Measurements from ENCODE around the gene CCDC191.

Gene CCDC191

DNA sequence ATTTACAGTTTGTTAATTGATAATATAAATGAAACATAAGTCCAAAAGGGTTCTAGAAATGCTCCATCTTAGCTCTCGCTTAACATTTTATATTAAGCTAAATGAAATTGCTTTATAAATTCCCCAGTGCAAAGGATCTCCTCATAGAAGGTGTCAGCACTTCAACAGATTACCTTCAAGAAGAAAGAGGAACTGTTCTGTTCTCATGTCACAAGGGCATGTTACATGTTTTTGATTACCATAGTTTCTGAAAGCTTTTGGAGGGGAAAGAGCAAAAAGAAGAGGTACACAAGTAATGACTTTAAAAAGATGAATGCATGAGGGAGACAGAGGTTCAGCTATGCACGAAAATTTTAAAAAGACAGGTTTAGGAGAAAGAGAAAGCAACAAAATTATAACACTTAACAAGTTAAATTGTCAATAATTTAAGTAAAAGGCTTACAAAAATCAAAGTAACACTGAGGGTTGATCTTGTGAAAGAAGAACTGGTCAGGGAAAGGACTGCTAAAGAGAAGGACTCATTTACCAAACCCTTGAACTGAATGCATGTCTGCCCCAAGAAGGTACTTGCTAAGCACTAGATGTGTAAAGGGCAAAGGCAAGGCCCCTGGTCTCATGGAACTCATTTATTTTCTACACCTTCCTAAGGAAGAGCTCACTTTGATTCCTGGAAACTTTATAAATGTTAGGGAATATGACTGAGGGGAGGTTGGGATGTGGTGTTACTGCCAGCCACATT, 45.1 kb downstream of the CCDC191 start:
- CTCF ChIA-PET: interaction anchor here (0.6 kb wide), 1 partner anchor 10 kb away, joined by 3 read pairs; no protein-coding TSS in a partner anchor
- DNase-seq (ENCODE audit: extremely low spot score): no peak
- TF ChIP-seq NFRKB (IDR thresholded peaks at IDR 0.05) (no peak), LEF1 (IDR thresholded peaks at IDR 0.05; ENCODE audit: borderline replicate concordance) (no peak), L3MBTL2 (conservative IDR thresholded peaks at IDR 0.05) (no peak), FOXA1 (IDR thresholded peaks at IDR 0.05) (no peak)
- POLR2A ChIA-PET: no interaction called here

DNA sequence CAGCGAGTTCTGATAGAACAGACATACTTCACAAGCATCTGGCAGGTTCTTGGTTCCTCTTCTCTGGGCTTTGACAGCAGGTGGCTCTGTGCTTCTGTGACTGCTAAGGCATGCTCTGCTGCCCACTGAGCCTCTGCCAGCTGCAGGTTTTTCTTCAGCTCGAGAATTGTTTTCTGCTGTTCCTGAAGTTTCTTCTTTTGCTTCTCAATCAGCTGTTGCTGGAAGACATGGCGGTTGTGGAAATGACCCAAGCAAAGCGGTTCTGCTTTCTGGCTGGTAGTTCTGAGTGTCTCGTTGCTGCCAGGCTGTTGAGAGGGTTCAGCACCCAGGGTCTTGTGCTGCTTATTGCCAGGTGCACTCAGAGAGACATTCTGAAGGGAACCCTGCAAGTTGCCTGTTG, 50.8 kb downstream of the CCDC191 start:
- ChIA-PET CTCF (no interaction called here), POLR2A (no interaction called here)
- TF ChIP-seq FOXM1 (IDR thresholded peaks at IDR 0.05; ENCODE audit: borderline replicate concordance) (no peak), ARNT (IDR thresholded peaks at IDR 0.05) (no peak), SP1 (IDR thresholded peaks at IDR 0.05) (no peak)
- no peak for DNase-seq (ENCODE audit: extremely low spot score)

DNA sequence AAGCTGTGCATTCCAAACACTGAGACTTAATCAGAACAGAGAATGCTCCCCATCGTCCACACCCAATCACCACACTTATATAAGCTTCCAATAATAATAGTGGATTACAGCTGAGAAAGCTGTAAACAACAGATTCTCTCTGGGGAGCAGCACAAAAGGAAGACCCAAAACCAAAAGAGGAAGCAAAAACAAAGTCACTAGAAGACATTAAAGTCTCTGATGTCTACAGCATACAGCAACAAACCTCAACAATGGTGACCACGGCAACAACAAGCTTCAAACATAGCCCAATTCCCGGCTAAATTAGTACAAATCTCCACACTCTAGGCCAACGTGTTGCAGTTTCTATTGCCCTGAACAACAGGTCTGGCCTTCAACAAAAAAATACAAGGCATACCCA, 70.8 kb downstream of the CCDC191 start:
- TF ChIP-seq ELF4 (IDR thresholded peaks at IDR 0.05): no peak
- TF ChIP-seq LEF1 (IDR thresholded peaks at IDR 0.05; ENCODE audit: borderline replicate concordance): no peak
- TF ChIP-seq ZNF384 (IDR thresholded peaks at IDR 0.05): no peak
- TF ChIP-seq ARNT (IDR thresholded peaks at IDR 0.05): no peak
- TF ChIP-seq, protein P1, sequence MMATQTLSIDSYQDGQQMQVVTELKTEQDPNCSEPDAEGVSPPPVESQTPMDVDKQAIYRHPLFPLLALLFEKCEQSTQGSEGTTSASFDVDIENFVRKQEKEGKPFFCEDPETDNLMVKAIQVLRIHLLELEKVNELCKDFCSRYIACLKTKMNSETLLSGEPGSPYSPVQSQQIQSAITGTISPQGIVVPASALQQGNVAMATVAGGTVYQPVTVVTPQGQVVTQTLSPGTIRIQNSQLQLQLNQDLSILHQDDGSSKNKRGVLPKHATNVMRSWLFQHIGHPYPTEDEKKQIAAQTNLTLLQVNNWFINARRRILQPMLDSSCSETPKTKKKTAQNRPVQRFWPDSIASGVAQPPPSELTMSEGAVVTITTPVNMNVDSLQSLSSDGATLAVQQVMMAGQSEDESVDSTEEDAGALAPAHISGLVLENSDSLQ (IDR thresholded peaks at IDR 0.05): no peak
- TF ChIP-seq TARDBP (IDR thresholded peaks at IDR 0.05): no peak
- TF ChIP-seq FOXA1 (IDR thresholded peaks at IDR 0.05): no peak
- no peak for TF ChIP-seq CTBP1 (IDR thresholded peaks at IDR 0.05; ENCODE audit: borderline replicate concordance)
- TF ChIP-seq SUZ12 (IDR thresholded peaks at IDR 0.05): no peak
- no peak for TF ChIP-seq L3MBTL2 (conservative IDR thresholded peaks at IDR 0.05)
- TF ChIP-seq HDGF (IDR thresholded peaks at IDR 0.05; ENCODE audit: borderline replicate concordance): no peak
- TF ChIP-seq BHLHE40 (IDR thresholded peaks at IDR 0.05; ENCODE audit: borderline replicate concordance): no peak
- no peak for TF ChIP-seq FOXM1 (IDR thresholded peaks at IDR 0.05; ENCODE audit: borderline replicate concordance)
- no peak for TF ChIP-seq FOXK2 (IDR thresholded peaks at IDR 0.05)
- no peak for TF ChIP-seq NFRKB (IDR thresholded peaks at IDR 0.05)
- no peak for TF ChIP-seq SP1 (IDR thresholded peaks at IDR 0.05)
- ChIA-PET CTCF (no interaction called here), POLR2A (no interaction called here)
- DNase-seq (ENCODE audit: extremely low spot score): no peak

DNA sequence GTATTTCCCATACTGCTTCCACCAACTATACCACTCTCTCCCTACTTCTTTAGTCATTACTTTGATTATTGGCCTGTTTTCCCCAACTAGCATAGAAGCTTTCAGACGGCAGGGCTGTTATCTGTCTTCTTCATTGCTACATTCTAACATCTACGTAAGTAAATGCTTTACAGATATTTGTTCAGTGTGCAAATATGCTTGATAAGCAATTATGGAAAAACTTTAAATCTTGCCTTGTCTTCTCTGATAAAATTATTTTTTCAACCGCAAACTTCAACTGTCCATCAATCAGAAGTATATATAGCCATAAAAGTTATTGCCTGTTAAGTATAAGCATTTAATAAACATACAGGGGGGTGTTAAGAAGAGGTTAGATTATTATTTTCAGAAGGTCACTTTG, 72.8 kb downstream of the CCDC191 start:
- no peak for DNase-seq (ENCODE audit: extremely low spot score)
- TF ChIP-seq BHLHE40 (IDR thresholded peaks at IDR 0.05; ENCODE audit: borderline replicate concordance) (no peak), FOXA1 (IDR thresholded peaks at IDR 0.05) (no peak), CTBP1 (IDR thresholded peaks at IDR 0.05; ENCODE audit: borderline replicate concordance) (no peak), NFRKB (IDR thresholded peaks at IDR 0.05) (no peak), FOXM1 (IDR thresholded peaks at IDR 0.05; ENCODE audit: borderline replicate concordance) (no peak), ELF4 (IDR thresholded peaks at IDR 0.05) (no peak), ARNT (IDR thresholded peaks at IDR 0.05) (no peak), HDGF (IDR thresholded peaks at IDR 0.05; ENCODE audit: borderline replicate concordance) (no peak), L3MBTL2 (conservative IDR thresholded peaks at IDR 0.05) (no peak)
- TF ChIP-seq, protein P1 (IDR thresholded peaks at IDR 0.05): no peak
- CTCF ChIA-PET: no interaction called here
- POLR2A ChIA-PET: no interaction called here

DNA sequence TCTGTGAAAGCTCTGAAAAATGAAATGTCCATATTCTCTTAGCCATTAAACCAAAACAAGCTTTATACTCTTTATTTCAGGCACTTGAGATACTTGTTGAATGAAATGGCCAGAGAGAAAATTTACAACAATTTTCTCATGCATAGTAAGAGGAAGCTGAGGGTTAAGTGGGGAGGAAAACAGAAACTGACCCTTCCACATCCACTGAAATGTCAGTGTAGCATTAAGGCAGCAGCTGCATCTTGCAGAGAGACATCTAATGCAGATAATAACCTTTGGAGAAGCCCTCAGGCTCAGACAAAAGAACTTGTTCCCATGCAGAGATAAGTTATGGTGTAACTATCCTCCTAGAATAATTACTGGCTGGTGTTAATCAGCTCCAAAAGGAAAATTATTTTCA, 74.5 kb downstream of the CCDC191 start:
- POLR2A ChIA-PET: no interaction called here
- no peak for DNase-seq (ENCODE audit: extremely low spot score)
- TF ChIP-seq HDGF (IDR thresholded peaks at IDR 0.05; ENCODE audit: borderline replicate concordance) (no peak), SUZ12 (IDR thresholded peaks at IDR 0.05) (no peak), TARDBP (IDR thresholded peaks at IDR 0.05) (no peak), SP1 (IDR thresholded peaks at IDR 0.05) (no peak), ARNT (IDR thresholded peaks at IDR 0.05) (no peak), BHLHE40 (IDR thresholded peaks at IDR 0.05; ENCODE audit: borderline replicate concordance) (no peak), NFRKB (IDR thresholded peaks at IDR 0.05) (no peak), FOXK2 (IDR thresholded peaks at IDR 0.05) (no peak), FOXM1 (IDR thresholded peaks at IDR 0.05; ENCODE audit: borderline replicate concordance) (no peak)
- CTCF ChIA-PET: no interaction called here

DNA sequence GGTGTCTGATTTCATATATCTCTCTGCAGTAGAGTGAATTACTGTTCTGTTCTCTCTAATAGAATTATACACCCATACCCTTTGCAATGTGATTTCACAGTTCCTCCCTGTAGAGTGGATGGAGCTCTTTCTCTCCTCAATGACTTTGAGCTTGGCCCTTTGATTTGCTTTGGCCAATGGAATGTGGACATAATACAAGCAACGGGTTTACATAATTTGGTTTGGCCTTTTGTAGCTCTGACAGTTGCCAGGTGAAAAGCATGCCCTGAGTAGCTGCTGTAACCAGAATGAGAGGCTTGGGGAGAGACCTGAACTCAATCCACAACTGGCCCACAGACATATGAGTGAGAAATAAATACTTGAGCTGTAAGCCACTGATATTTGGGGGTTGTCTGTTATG, 76.4 kb downstream of the CCDC191 start:
- CTCF ChIA-PET: interaction anchor here (0.6 kb wide), 1 partner anchor 486 kb away, joined by 3 read pairs; no protein-coding TSS in a partner anchor
- no peak for TF ChIP-seq FOXA1 (IDR thresholded peaks at IDR 0.05)
- no peak for TF ChIP-seq FOXK2 (IDR thresholded peaks at IDR 0.05)
- TF ChIP-seq CTBP1 (IDR thresholded peaks at IDR 0.05; ENCODE audit: borderline replicate concordance): no peak
- TF ChIP-seq L3MBTL2 (conservative IDR thresholded peaks at IDR 0.05): no peak
- no peak for TF ChIP-seq ELF4 (IDR thresholded peaks at IDR 0.05)
- POLR2A ChIA-PET: no interaction called here
- DNase-seq (ENCODE audit: extremely low spot score): no peak

DNA sequence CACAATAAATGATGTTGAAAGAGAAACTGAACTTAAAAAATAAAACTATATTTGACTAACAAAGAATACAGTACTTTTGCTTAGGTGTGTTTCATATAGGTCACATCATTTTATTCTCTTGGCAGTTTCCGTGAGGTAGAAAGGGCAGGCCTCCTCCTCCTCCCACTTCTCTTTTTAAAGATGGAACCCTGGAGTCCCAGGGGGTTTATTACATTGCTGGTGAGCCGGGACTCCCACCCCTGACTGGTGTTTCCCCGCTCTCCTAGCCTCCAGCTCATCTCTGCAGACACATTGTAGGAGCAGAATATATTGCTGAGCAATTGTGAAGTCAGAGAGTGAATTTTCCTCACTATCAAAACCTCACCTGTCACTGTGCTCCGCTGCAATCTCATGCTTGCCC, 78.5 kb downstream of the CCDC191 start:
- DNase-seq (ENCODE audit: extremely low spot score): no peak
- ChIA-PET CTCF (no interaction called here), POLR2A (no interaction called here)
- TF ChIP-seq ELF4 (IDR thresholded peaks at IDR 0.05) (no peak), CTBP1 (IDR thresholded peaks at IDR 0.05; ENCODE audit: borderline replicate concordance) (no peak), BHLHE40 (IDR thresholded peaks at IDR 0.05; ENCODE audit: borderline replicate concordance) (no peak), ARNT (IDR thresholded peaks at IDR 0.05) (no peak), NFRKB (IDR thresholded peaks at IDR 0.05) (no peak), FOXK2 (IDR thresholded peaks at IDR 0.05) (no peak), HDGF (IDR thresholded peaks at IDR 0.05; ENCODE audit: borderline replicate concordance) (no peak), ZNF384 (IDR thresholded peaks at IDR 0.05) (no peak), SUZ12 (IDR thresholded peaks at IDR 0.05) (no peak), FOXM1 (IDR thresholded peaks at IDR 0.05; ENCODE audit: borderline replicate concordance) (no peak), LEF1 (IDR thresholded peaks at IDR 0.05; ENCODE audit: borderline replicate concordance) (no peak), L3MBTL2 (conservative IDR thresholded peaks at IDR 0.05) (no peak)

All from HEK293T (cell line).